SU-DHL-6 (cell line): ENCODE measurements around the gene FCGR2B.
"Not testable (repeated sequence)": the region's sequence is repeated elsewhere in the genome, so short reads cannot be mapped to it uniquely, and the experiment has no call there.

ENCODE experiments used
- EZH2phosphoT487 ChIP-seq: fragments of 200-600 bp; sonication (generic), shearing (Covaris generic); conservative IDR thresholded peaks from 2 replicates; pipeline ENCODE4 v1.6.1; 2018; ENCODE audit warnings: mild to moderate bottlenecking, antibody characterized with exemption, low read length, moderate library complexity, mixed read lengths
- TF ChIP-seq, protein P1 (sequence below): fragments of 200-600 bp; sonication (generic); IDR thresholded peaks from one replicate; pipeline ENCODE4 v1.5.1; 2017; ENCODE audit warnings: antibody characterized with exemption, mild to moderate bottlenecking, low read length, moderate library complexity; ENCODE audit not compliant: insufficient read depth, poor library complexity, severe bottlenecking

DNA sequence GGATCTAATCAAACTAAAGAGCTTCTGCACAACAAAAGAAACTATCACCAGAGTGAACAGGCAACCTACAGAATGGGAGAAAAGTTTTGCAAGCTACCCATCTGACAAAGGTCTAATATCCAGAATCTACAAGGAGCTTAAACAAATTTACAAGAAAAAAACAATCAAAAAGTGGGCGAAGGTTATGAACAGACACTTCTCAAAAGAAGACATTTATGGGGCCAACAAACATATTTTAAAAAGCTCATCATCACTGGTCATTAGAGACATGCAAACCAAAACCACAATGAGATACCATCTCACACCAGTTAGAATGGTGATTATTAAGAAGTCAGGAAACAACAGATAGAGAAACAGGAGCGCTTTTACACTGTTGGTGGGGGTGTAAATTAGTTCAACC lies 35.4 kb downstream of the FCGR2B start:
- TF ChIP-seq, protein P1, sequence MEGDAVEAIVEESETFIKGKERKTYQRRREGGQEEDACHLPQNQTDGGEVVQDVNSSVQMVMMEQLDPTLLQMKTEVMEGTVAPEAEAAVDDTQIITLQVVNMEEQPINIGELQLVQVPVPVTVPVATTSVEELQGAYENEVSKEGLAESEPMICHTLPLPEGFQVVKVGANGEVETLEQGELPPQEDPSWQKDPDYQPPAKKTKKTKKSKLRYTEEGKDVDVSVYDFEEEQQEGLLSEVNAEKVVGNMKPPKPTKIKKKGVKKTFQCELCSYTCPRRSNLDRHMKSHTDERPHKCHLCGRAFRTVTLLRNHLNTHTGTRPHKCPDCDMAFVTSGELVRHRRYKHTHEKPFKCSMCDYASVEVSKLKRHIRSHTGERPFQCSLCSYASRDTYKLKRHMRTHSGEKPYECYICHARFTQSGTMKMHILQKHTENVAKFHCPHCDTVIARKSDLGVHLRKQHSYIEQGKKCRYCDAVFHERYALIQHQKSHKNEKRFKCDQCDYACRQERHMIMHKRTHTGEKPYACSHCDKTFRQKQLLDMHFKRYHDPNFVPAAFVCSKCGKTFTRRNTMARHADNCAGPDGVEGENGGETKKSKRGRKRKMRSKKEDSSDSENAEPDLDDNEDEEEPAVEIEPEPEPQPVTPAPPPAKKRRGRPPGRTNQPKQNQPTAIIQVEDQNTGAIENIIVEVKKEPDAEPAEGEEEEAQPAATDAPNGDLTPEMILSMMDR = not testable (repeated sequence)
- not testable (repeated sequence) for TF ChIP-seq EZH2phosphoT487
